Uterus (tissue), 4 donors: Measurements from ENCODE around the gene GALNTL6. TPM values are rescaled to one million over a fixed set of nuclear protein-coding genes. Genes with fewer than 3 reads are reported as not detected.

Experiments
- DNase-seq, 2 donors: peaks; one replicate each; pipeline ENCODE4 v3.0.0-alpha.2; 2019 to 2020
- H3K27ac ChIP-seq, 2 donors: fragments of 200-600 bp; sonication (generic); 1 replicate in 1 of 2; 2 replicates in 1 of 2; pipeline ENCODE4 v1.5.1; 2016 to 2018
- H3K27me3 ChIP-seq, 2 donors: fragments of 200-600 bp; sonication (generic); one replicate each; pipeline ENCODE4 v1.5.1; 2018 to 2019; ENCODE audit warnings: control low read depth in 1 of 2
- H3K36me3 ChIP-seq, 2 donors: fragments of 200-600 bp; sonication (generic); one replicate each; pipeline ENCODE4 v1.5.1; 2019; ENCODE audit warnings: control low read depth in 1 of 2
- H3K4me1 ChIP-seq, 2 donors: fragments of 200-600 bp; sonication (generic); one replicate each; pipeline ENCODE4 v1.5.1; 2018 to 2019; ENCODE audit warnings: control low read depth in 1 of 2
- H3K4me3 ChIP-seq, 2 donors: fragments of 200-600 bp; sonication (generic); 1 replicate in 1 of 2; 2 replicates in 1 of 2; pipeline ENCODE4 v1.5.1; 2018 to 2019; ENCODE audit warnings: mild to moderate bottlenecking in 1 of 2
- H3K9me3 ChIP-seq, 2 donors: fragments of 200-600 bp; sonication (generic); one replicate each; pipeline ENCODE4 v1.5.1; 2019; ENCODE audit warnings: control low read depth in 1 of 2
- POLR2A ChIP-seq, 2 donors: fragments of 450-650 bp; IDR thresholded peaks; one replicate each; pipeline ENCODE4 v1.6.1; 2016; ENCODE audit warnings: antibody characterized with exemption in 2 of 2, mild to moderate bottlenecking in 1 of 2, moderate library complexity in 1 of 2
- intact Hi-C: fragments of 100-400 bp; cut with DNase I; formaldehyde crosslinking; loops from one replicate; pipeline ENCODE4 v1.15.1; 2023; ENCODE audit warnings: low total_unique reads
- total RNA-seq, 4 donors: library from RNA; depleted of rRNA in 3 of 4; stranded (reverse); fragments of >200 nt in 3 of 4; gene quantifications; one replicate each; pipeline versions ENCODE4 v1.1.0 to v1.2.4, GENCODE V29; 2014 to 2023
- TF ChIP-seq, protein P1 (sequence below), 4 experiments: fragments of 200-600 bp in 2 of 4; fragments of 450-650 bp in 2 of 4; sonication (generic) in 2 of 4; IDR thresholded peaks; one replicate each; pipeline ENCODE4 v1.5.1; 2016 to 2019; ENCODE audit warnings: antibody characterized with exemption in 4 of 4, mild to moderate bottlenecking in 2 of 4, moderate library complexity in 1 of 4
- donor health status: DM: yes; HTN: yes; CAD: no.

The GALNTL6 gene
- total RNA-seq, 4 donors from 2014 or later, result 2.6 TPM; not detected in 3

DNA sequence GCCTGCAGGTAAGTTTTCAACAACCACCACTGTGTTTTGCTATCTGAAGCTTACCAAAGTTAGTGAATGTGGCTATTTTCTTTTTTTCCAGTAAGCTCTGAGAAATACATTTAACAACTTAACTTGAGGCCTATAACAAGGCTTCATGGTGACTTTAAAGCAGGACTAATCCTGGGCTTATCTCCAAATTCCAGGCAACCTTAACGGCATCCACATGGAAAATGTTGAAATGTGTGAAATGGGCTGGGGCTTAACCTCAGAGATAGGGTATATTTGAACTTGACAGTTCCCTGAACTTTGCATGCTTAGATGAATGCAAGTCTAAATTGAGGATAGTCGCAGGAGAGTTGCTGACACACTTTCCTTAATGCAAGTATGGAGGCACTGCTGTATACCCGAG, 539.2 kb downstream of the GALNTL6 start:
- no peak for DNase-seq
- no peaks in the 10 kb centered on the region for H3K4me1 ChIP-seq
- intact Hi-C loops, result no loop called here

DNA sequence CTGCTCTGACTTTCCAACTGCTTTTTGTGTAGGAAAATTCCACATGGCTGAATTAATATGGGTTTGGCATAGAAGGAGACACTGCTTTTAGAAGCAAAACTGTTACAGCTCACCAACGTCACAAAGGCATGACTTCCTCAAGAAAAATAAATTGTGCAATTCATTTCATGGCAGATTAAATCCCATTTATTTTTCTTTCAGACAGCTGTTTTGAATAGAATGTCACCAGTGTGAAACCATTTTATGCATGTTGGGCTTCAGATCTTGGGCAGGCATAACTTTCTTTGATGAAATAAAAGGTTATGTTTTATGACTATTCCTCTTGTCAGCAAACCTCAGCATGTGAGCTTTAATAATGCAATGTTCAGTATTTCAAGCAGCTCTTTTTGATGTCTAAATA, 542.8 kb downstream of the GALNTL6 start:
- no peaks in the 10 kb centered on the region for H3K9me3 ChIP-seq
- no peak for DNase-seq
- no peaks in the 10 kb centered on the region for H3K36me3 ChIP-seq
- H3K27me3 ChIP-seq, result no peaks in the 10 kb centered on the region
- TF ChIP-seq, protein P1, sequence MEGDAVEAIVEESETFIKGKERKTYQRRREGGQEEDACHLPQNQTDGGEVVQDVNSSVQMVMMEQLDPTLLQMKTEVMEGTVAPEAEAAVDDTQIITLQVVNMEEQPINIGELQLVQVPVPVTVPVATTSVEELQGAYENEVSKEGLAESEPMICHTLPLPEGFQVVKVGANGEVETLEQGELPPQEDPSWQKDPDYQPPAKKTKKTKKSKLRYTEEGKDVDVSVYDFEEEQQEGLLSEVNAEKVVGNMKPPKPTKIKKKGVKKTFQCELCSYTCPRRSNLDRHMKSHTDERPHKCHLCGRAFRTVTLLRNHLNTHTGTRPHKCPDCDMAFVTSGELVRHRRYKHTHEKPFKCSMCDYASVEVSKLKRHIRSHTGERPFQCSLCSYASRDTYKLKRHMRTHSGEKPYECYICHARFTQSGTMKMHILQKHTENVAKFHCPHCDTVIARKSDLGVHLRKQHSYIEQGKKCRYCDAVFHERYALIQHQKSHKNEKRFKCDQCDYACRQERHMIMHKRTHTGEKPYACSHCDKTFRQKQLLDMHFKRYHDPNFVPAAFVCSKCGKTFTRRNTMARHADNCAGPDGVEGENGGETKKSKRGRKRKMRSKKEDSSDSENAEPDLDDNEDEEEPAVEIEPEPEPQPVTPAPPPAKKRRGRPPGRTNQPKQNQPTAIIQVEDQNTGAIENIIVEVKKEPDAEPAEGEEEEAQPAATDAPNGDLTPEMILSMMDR (IDR thresholded peaks at IDR 0.05), result no peak
- TF ChIP-seq POLR2A (IDR thresholded peaks at IDR 0.05), result no peak
- peak overlapping the region in 1 of 2 donors; percentile 28 for H3K27ac ChIP-seq
- no peak overlapping the region for H3K4me3 ChIP-seq
- H3K4me1 ChIP-seq, result no peaks in the 10 kb centered on the region
- intact Hi-C loops, result no loop called here

More for the DNA sequence above, 539.2 kb downstream of the GALNTL6 start:
- H3K27ac ChIP-seq, result no peak overlapping the region
- no peak overlapping the region for H3K4me3 ChIP-seq
- H3K27me3 ChIP-seq, result no peaks in the 10 kb centered on the region
- H3K9me3 ChIP-seq, result no peaks in the 10 kb centered on the region
- H3K36me3 ChIP-seq, result no peaks in the 10 kb centered on the region
- TF ChIP-seq POLR2A (IDR thresholded peaks at IDR 0.05), result no peak
- TF ChIP-seq, protein P1 (IDR thresholded peaks at IDR 0.05), result no peak

DNA sequence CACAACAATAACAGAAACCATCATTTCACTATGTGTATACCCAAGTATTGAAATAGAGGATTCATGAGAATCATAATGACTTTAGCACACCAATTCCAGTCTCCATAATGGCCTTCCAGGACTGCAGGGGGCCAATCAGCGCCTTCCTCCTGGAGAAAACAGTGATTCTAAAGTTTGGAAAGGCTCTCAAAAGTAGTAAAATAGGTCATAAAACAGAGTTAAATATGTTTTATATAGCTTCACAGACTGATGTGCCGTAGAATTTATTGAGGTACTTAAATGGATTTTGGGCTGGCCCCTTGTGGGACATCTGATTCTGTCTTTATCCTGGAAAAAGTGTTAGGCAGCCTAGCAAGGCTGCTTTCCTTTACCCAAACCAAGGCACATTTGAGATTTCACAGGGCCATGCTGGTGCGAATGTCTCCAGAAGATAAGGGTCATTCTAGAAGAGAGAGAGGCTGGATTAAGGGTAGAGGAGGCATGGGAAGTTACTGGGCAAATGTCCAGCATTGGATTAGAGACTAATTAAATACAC, 543.9 kb downstream of the GALNTL6 start:
- DNase-seq, result no peak
- peak overlapping the region in 1 of 2 donors; percentile 23 for H3K27ac ChIP-seq
- H3K4me1 ChIP-seq, result no peaks in the 10 kb centered on the region
- TF ChIP-seq, protein P1 (IDR thresholded peaks at IDR 0.05), result no peak
- no peak for TF ChIP-seq POLR2A (IDR thresholded peaks at IDR 0.05)
- H3K36me3 ChIP-seq, result no peaks in the 10 kb centered on the region
- intact Hi-C loops, result no loop called here
- no peak overlapping the region for H3K4me3 ChIP-seq
- no peaks in the 10 kb centered on the region for H3K27me3 ChIP-seq
- no peaks in the 10 kb centered on the region for H3K9me3 ChIP-seq

DNA sequence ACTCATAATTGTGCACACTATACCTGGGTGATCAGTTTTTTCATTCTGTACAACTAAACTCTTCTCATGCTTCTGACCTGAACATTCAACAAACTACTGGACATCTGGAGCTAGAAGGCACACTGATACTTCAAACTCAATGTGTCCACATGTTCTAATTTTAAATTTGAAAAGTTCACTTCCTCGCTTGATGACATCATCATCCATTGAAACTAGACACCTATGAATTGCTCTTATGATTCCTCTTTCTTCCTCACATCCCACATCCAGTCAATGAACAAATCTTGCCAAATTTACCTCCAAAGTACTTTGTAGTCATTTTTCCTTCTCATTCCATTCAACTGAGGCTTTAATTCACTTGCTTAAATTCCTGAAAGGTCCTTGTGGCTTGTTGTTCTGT, 549.4 kb downstream of the GALNTL6 start:
- Histone ChIP-seq H3K27ac (no peak overlapping the region), H3K4me1 (no peaks in the 10 kb centered on the region), H3K4me3 (no peak overlapping the region), H3K27me3 (no peaks in the 10 kb centered on the region), H3K36me3 (no peaks in the 10 kb centered on the region), H3K9me3 (peaks cover 0 to 3% of the 10 kb centered on the region in 2 donors)
- intact Hi-C loops, result no loop called here
- no peak for DNase-seq
- TF ChIP-seq, protein P1 (IDR thresholded peaks at IDR 0.05), result no peak
- TF ChIP-seq POLR2A (IDR thresholded peaks at IDR 0.05), result no peak

DNA sequence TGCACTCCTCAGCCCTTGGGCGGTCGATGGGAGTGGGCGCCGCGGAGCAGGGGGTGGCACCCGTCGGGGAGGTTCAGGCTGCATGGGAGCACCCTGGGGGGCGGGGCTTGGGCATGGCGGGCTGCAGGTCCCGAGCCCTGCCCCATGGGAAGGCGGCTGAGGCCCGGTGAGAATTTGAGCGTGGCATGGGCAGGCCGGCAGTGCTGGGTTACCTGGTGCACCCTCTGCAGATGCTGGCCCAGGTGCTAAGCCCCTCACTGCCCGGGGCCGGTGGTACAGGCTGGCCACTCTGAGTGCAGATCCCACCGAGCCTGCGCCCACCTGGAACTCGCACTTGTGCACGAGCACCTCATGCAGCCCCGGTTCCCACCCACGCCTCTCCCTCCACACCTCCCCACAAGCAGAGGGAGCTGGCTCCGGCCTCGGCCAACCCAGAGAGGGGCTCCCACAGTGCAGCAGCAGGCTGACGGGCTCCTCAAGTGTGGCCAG, 556.3 kb downstream of the GALNTL6 start:
- no peaks in the 10 kb centered on the region for H3K27me3 ChIP-seq

More for the DNA sequence above, 556.3 kb downstream of the GALNTL6 start:
- TF ChIP-seq POLR2A (IDR thresholded peaks at IDR 0.05), result no peak
- TF ChIP-seq, protein P1 (IDR thresholded peaks at IDR 0.05), result no peak
- Histone ChIP-seq H3K4me1 (no peaks in the 10 kb centered on the region), H3K27ac (no peak overlapping the region), H3K4me3 (no peak overlapping the region), H3K36me3 (no peaks in the 10 kb centered on the region), H3K9me3 (peaks cover 0 to 3% of the 10 kb centered on the region in 2 donors)
- intact Hi-C loops, result no loop called here
- DNase-seq, result no peak
